ENCODE results near the gene ASRGL1. TPM values are rescaled to one million over a fixed set of nuclear protein-coding genes. Genes with fewer than 3 reads are reported as not detected.

Gene ASRGL1
- total and polyA plus RNA-seq, 4 donors, result 3.7 to 15.2 (median 8.1) TPM

GRCh38 chr11:62353841-62354240 lies 16.6 kb downstream of the ASRGL1 start:
- WGBS, result 96% methylated on average over 1 of the region's 1 CpG
- H3K27me3 ChIP-seq (ENCODE audit: control insufficient read depth in 4 of 4, insufficient read depth in 4 of 4, low read length in 3 of 4), result no peaks in the 10 kb centered on the region
- TF ChIP-seq, protein P1, sequence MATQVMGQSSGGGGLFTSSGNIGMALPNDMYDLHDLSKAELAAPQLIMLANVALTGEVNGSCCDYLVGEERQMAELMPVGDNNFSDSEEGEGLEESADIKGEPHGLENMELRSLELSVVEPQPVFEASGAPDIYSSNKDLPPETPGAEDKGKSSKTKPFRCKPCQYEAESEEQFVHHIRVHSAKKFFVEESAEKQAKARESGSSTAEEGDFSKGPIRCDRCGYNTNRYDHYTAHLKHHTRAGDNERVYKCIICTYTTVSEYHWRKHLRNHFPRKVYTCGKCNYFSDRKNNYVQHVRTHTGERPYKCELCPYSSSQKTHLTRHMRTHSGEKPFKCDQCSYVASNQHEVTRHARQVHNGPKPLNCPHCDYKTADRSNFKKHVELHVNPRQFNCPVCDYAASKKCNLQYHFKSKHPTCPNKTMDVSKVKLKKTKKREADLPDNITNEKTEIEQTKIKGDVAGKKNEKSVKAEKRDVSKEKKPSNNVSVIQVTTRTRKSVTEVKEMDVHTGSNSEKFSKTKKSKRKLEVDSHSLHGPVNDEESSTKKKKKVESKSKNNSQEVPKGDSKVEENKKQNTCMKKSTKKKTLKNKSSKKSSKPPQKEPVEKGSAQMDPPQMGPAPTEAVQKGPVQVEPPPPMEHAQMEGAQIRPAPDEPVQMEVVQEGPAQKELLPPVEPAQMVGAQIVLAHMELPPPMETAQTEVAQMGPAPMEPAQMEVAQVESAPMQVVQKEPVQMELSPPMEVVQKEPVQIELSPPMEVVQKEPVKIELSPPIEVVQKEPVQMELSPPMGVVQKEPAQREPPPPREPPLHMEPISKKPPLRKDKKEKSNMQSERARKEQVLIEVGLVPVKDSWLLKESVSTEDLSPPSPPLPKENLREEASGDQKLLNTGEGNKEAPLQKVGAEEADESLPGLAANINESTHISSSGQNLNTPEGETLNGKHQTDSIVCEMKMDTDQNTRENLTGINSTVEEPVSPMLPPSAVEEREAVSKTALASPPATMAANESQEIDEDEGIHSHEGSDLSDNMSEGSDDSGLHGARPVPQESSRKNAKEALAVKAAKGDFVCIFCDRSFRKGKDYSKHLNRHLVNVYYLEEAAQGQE (IDR thresholded peaks at IDR 0.05), result no peak
- TF ChIP-seq, protein P2, sequence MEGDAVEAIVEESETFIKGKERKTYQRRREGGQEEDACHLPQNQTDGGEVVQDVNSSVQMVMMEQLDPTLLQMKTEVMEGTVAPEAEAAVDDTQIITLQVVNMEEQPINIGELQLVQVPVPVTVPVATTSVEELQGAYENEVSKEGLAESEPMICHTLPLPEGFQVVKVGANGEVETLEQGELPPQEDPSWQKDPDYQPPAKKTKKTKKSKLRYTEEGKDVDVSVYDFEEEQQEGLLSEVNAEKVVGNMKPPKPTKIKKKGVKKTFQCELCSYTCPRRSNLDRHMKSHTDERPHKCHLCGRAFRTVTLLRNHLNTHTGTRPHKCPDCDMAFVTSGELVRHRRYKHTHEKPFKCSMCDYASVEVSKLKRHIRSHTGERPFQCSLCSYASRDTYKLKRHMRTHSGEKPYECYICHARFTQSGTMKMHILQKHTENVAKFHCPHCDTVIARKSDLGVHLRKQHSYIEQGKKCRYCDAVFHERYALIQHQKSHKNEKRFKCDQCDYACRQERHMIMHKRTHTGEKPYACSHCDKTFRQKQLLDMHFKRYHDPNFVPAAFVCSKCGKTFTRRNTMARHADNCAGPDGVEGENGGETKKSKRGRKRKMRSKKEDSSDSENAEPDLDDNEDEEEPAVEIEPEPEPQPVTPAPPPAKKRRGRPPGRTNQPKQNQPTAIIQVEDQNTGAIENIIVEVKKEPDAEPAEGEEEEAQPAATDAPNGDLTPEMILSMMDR (IDR thresholded peaks at IDR 0.05; ENCODE audit: low read depth, low read length, missing input control), result no peak
- TF ChIP-seq EGR1 (IDR thresholded peaks at IDR 0.05; ENCODE audit: low read depth in 2 of 2) (no peak), YY1 (IDR thresholded peaks at IDR 0.05) (no peak), HNF4G (IDR thresholded peaks at IDR 0.05) (no peak), NR2F2 (IDR thresholded peaks at IDR 0.05) (no peak), FOXA2 (IDR thresholded peaks at IDR 0.05) (no peak)
- H3K27ac ChIP-seq (ENCODE audit: low read depth in 1 of 2, low read length in 2 of 2), result no peak overlapping the region
- no peaks in the 10 kb centered on the region for H3K4me1 ChIP-seq (ENCODE audit: control insufficient read depth in 4 of 4, insufficient read depth in 4 of 4, low read length in 3 of 4)
- no peak overlapping the region for H3K9ac ChIP-seq (ENCODE audit: low read depth in 1 of 2, low read length in 2 of 2)
- no peak for DNase-seq (ENCODE audit: low spot score)
- H3K9me3 ChIP-seq (ENCODE audit: control insufficient read depth in 4 of 4, low read length in 3 of 4), result no peaks in the 10 kb centered on the region
- no peaks in the 10 kb centered on the region for H3K36me3 ChIP-seq (ENCODE audit: control insufficient read depth in 4 of 4, insufficient read depth in 3 of 4, low read depth in 1 of 4, low read length in 3 of 4)
- no peak overlapping the region for H3K4me3 ChIP-seq (ENCODE audit: low read depth in 1 of 3, low read length in 3 of 3)

- TF ChIP-seq JUND (IDR thresholded peaks at IDR 0.05), result no peak
- no peak for TF ChIP-seq FOXA1 (IDR thresholded peaks at IDR 0.05)
- no peak for TF ChIP-seq SP1 (IDR thresholded peaks at IDR 0.05)
- TF ChIP-seq, protein P2 (IDR thresholded peaks at IDR 0.05; ENCODE audit: low read depth, low read length, missing input control), result no peak
- TF ChIP-seq FOXA2 (IDR thresholded peaks at IDR 0.05), result no peak
- no peak for TF ChIP-seq HNF4G (IDR thresholded peaks at IDR 0.05)
- no peak for TF ChIP-seq HNF4A (conservative IDR thresholded peaks at IDR 0.05)
- no peak for TF ChIP-seq TAF1 (conservative IDR thresholded peaks at IDR 0.05)
- TF ChIP-seq, protein P3, sequence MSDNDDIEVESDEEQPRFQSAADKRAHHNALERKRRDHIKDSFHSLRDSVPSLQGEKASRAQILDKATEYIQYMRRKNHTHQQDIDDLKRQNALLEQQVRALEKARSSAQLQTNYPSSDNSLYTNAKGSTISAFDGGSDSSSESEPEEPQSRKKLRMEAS (IDR thresholded peaks at IDR 0.05), result no peak
- TF ChIP-seq NR2F2 (IDR thresholded peaks at IDR 0.05), result no peak
- H3K9me3 ChIP-seq (ENCODE audit: control insufficient read depth in 4 of 4, low read length in 3 of 4), result no peaks in the 10 kb centered on the region
- WGBS, result 98% methylated on average over 7 of the region's 7 CpGs
- H3K36me3 ChIP-seq (ENCODE audit: control insufficient read depth in 4 of 4, insufficient read depth in 3 of 4, low read depth in 1 of 4, low read length in 3 of 4), result no peaks in the 10 kb centered on the region
- no peak for DNase-seq (ENCODE audit: low spot score)
- no peaks in the 10 kb centered on the region for H3K27me3 ChIP-seq (ENCODE audit: control insufficient read depth in 4 of 4, insufficient read depth in 4 of 4, low read length in 3 of 4)
- H3K4me1 ChIP-seq (ENCODE audit: control insufficient read depth in 4 of 4, insufficient read depth in 4 of 4, low read length in 3 of 4), result no peaks in the 10 kb centered on the region
- H3K4me3 ChIP-seq (ENCODE audit: low read depth in 1 of 3, low read length in 3 of 3), result no peak overlapping the region
- no peak overlapping the region for H3K9ac ChIP-seq (ENCODE audit: low read depth in 1 of 2, low read length in 2 of 2)
- H3K27ac ChIP-seq (ENCODE audit: low read depth in 1 of 2, low read length in 2 of 2), result no peak overlapping the region
Measured at GRCh38 chr11:62358273-62358672, 21.0 kb downstream of the ASRGL1 start.
